ENCODE measurements around the gene ACACA.

GRCh38 chr17:37101306-37101705 lies 305.3 kb downstream of the ACACA start:
- TF ChIP-seq CTCF (conservative IDR thresholded peaks at IDR 0.05; ENCODE audit: low read depth, low read length) (no peak), EZH2phosphoT487 (IDR thresholded peaks at IDR 0.05; ENCODE audit: borderline replicate concordance, low read length) (no peak), EZH2 (IDR thresholded peaks at IDR 0.05; ENCODE audit: low read length, unreplicated experiment) (no peak)
